Fibroblast of lung (primary cell): ENCODE results near the gene ODAD4. TPM values are rescaled to one million over a fixed set of nuclear protein-coding genes. Genes with fewer than 3 reads are reported as not detected.

Experiments
- DNase-seq, 2 donors: peaks; one replicate each; pipeline versions ENCODE4 v3.0.0 to v3.0.0-alpha.2; 2010; ENCODE audit warnings: low read depth in 2 of 2
- H2AFZ ChIP-seq: 2 replicates; pipeline ENCODE4 v1.5.1; 2012; ENCODE audit warnings: low read length, control low read depth, inconsistent platforms
- H3K27ac ChIP-seq: 2 replicates; pipeline ENCODE4 v1.5.1; 2011; ENCODE audit warnings: low read length, control low read depth; ENCODE audit not compliant: insufficient read depth
- H3K27me3 ChIP-seq: 2 replicates; pipeline ENCODE4 v1.5.1; 2011; ENCODE audit warnings: mild to moderate bottlenecking, low read length; ENCODE audit not compliant: control insufficient read depth, insufficient read depth
- H3K36me3 ChIP-seq: 2 replicates; pipeline ENCODE4 v1.5.1; 2011; ENCODE audit warnings: low read length; ENCODE audit not compliant: control insufficient read depth, insufficient read depth
- H3K4me1 ChIP-seq: 2 replicates; pipeline ENCODE4 v1.5.1; 2011; ENCODE audit warnings: low read length; ENCODE audit not compliant: control insufficient read depth, insufficient read depth; ENCODE audit errors: extremely low read depth
- H3K4me2 ChIP-seq: 2 replicates; pipeline ENCODE4 v1.5.1; 2011; ENCODE audit warnings: low read length, control low read depth; ENCODE audit not compliant: insufficient read depth; ENCODE audit errors: extremely low read depth
- H3K4me3 ChIP-seq, 4 experiments: fragments of 200-600 bp in 1 of 4; sonication (generic) in 1 of 4; replicated peaks in 1 of 4; 2 replicates each; pipeline ENCODE4 v1.5.1; 2011 to 2016; ENCODE audit warnings: low read length in 4 of 4, low read depth in 3 of 4, mild to moderate bottlenecking in 3 of 4, control low read depth in 2 of 4, inconsistent platforms in 1 of 4, mixed read lengths in 1 of 4; ENCODE audit not compliant: insufficient read depth in 1 of 4; ENCODE audit errors: control extremely low read depth in 1 of 4
- H3K79me2 ChIP-seq: 2 replicates; pipeline ENCODE4 v1.5.1; 2012; ENCODE audit warnings: mild to moderate bottlenecking, low read length, inconsistent platforms; ENCODE audit not compliant: control insufficient read depth, insufficient read depth
- H3K9ac ChIP-seq: 2 replicates; pipeline ENCODE4 v1.5.1; 2011; ENCODE audit warnings: mild to moderate bottlenecking, low read length, control low read depth; ENCODE audit not compliant: insufficient read depth
- H3K9me3 ChIP-seq: 2 replicates; pipeline ENCODE4 v1.5.1; 2012; ENCODE audit warnings: low read depth, low read length; ENCODE audit not compliant: control insufficient read depth, insufficient read depth
- H4K20me1 ChIP-seq: 2 replicates; pipeline ENCODE4 v1.5.1; 2011; ENCODE audit warnings: low read length; ENCODE audit not compliant: control insufficient read depth, insufficient read depth; ENCODE audit errors: extremely low read depth
- EZH2 ChIP-seq: IDR thresholded peaks from 2 replicates; pipeline ENCODE4 v1.5.1; 2012; ENCODE audit warnings: low read length, control low read depth, mild to moderate bottlenecking; ENCODE audit errors: missing control alignments
- polyA plus RNA-seq, 2 donors: library from polyadenylated mRNA; depleted of rRNA in 1 of 2; stranded (reverse) in 1 of 2; unstranded in 1 of 2; fragments of >200 nt; gene quantifications; 2 replicates each; pipeline ENCODE4 v1.2.1, GENCODE V29; 2011 to 2012; ENCODE audit warnings: missing spikeins in 1 of 2
- total RNA-seq: library from RNA; depleted of rRNA; stranded (reverse); fragments of >200 nt; gene quantifications from 2 replicates; pipeline ENCODE4 v1.2.1, GENCODE V29; 2014
- TF ChIP-seq, protein P1 (sequence below), 2 donors: IDR thresholded peaks in 1 of 2; conservative IDR thresholded peaks in 1 of 2; 1 replicate in 1 of 2; 2 replicates in 1 of 2; pipeline ENCODE4 v1.5.1; 2011 to 2012; ENCODE audit warnings: low read length in 2 of 2, control low read depth in 1 of 2, inconsistent platforms in 1 of 2, low read depth in 1 of 2, mild to moderate bottlenecking in 1 of 2

The ODAD4 gene
- total and polyA plus RNA-seq, 2 donors (not counting 1 experiment from before 2014, with no cell fraction given), result 0.36 to 0.99 TPM

DNA sequence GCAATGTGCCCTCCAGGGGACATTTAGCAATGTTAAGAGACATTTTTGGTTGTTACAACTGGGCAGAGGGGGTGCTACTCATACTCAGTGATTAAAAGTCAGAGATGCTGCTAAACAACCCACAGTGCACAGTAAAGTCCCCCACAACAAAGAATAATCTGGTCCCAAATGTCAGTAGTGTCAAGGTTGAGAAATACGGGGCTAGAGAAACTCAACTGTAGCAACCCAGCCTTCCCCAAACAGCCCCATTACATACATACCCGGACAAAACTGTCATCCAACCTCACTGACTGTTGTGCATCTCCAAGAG lies 66.4 kb downstream of the ODAD4 start:
- no peak overlapping the region for H3K9ac ChIP-seq
- peaks cover 12% of the 10 kb centered on the region for H3K79me2 ChIP-seq
- H2AFZ ChIP-seq, result no peak overlapping the region
- no peak for TF ChIP-seq EZH2
- TF ChIP-seq, protein P1, sequence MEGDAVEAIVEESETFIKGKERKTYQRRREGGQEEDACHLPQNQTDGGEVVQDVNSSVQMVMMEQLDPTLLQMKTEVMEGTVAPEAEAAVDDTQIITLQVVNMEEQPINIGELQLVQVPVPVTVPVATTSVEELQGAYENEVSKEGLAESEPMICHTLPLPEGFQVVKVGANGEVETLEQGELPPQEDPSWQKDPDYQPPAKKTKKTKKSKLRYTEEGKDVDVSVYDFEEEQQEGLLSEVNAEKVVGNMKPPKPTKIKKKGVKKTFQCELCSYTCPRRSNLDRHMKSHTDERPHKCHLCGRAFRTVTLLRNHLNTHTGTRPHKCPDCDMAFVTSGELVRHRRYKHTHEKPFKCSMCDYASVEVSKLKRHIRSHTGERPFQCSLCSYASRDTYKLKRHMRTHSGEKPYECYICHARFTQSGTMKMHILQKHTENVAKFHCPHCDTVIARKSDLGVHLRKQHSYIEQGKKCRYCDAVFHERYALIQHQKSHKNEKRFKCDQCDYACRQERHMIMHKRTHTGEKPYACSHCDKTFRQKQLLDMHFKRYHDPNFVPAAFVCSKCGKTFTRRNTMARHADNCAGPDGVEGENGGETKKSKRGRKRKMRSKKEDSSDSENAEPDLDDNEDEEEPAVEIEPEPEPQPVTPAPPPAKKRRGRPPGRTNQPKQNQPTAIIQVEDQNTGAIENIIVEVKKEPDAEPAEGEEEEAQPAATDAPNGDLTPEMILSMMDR (conservative IDR thresholded peaks at IDR 0.05 in 1 of 2, IDR thresholded peaks at IDR 0.05 in 1 of 2; ENCODE audit: low read depth in 1 of 2, low read length in 2 of 2), result no peak
- no peak overlapping the region for H3K4me2 ChIP-seq
- no peak overlapping the region for H3K4me3 ChIP-seq
- no peaks in the 10 kb centered on the region for H3K9me3 ChIP-seq
- H3K27me3 ChIP-seq, result no peaks in the 10 kb centered on the region
- no peaks in the 10 kb centered on the region for H4K20me1 ChIP-seq
- peaks cover 13% of the 10 kb centered on the region for H3K36me3 ChIP-seq
- H3K4me1 ChIP-seq, result no peaks in the 10 kb centered on the region
- H3K27ac ChIP-seq, result no peak overlapping the region
- no peak for DNase-seq

DNA sequence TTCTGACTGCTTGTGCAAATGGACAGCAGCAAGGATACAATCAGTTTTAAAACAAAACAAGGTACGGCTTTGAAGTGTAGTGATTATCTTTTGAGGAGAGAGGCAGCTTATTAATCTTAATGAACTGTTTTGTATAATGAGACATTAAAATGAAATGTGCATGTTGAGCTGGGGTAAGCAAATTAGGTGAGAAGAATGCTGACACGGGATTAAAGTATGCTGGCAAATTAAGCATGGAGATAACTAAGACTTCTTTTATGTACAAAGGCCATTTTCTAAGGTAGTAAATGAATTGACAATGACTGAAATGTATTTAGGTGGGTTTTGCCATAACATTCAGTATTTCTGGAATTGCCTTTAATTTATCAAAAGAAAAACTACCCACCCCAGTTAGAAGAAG lies 68.1 kb downstream of the ODAD4 start:
- H3K9ac ChIP-seq, result no peak overlapping the region
- peaks cover 28% of the 10 kb centered on the region for H3K79me2 ChIP-seq
- peaks cover 16% of the 10 kb centered on the region for H3K36me3 ChIP-seq
- no peaks in the 10 kb centered on the region for H3K9me3 ChIP-seq
- no peak overlapping the region for H3K27ac ChIP-seq
- no peak overlapping the region for H3K4me2 ChIP-seq
- peaks cover 8% of the 10 kb centered on the region for H3K4me1 ChIP-seq
- H3K4me3 ChIP-seq, result no peak overlapping the region
- no peaks in the 10 kb centered on the region for H4K20me1 ChIP-seq
- no peak overlapping the region for H2AFZ ChIP-seq
- no peak for DNase-seq
- H3K27me3 ChIP-seq, result no peaks in the 10 kb centered on the region
- TF ChIP-seq, protein P1 (conservative IDR thresholded peaks at IDR 0.05 in 1 of 2, IDR thresholded peaks at IDR 0.05 in 1 of 2; ENCODE audit: low read depth in 1 of 2, low read length in 2 of 2), result no peak
- TF ChIP-seq EZH2, result no peak

DNA sequence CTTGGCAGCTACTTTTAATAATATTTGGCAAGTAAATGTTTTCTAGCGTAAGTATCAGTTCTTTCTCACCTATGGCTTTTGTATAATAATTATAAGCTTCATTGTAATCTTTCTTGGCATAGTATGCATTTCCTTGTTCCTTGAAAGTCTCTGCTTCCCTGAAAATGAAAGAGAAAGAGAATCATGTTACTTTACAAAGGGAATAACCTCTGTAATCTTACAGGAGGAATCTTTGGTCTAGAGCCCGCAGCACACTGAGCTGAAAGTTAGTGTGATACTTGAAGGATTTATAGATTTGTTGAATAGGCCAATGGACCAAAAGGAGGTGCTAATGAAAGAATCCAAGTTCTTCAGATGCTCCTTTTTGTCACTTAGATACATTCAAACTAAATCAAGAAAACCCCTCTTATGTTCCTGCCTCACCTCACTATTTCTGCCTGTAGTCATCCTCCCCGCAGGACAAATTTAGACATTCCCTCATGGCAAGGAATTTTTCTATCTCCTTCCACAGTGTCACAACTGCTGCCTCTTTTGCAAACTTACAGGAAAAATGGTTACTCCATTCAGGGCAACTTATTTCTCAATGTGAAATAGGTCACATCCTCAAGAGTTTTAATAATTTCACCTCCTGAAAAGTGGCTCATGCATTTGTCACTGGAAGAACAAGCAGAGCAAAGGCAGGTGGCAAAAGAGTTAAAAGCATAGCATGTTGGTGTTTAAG lies 70.2 kb downstream of the ODAD4 start:
- H3K27me3 ChIP-seq, result no peaks in the 10 kb centered on the region
- H3K27ac ChIP-seq, result no peak overlapping the region
- H4K20me1 ChIP-seq, result no peaks in the 10 kb centered on the region
- H3K4me2 ChIP-seq, result no peak overlapping the region
- TF ChIP-seq EZH2, result no peak
- TF ChIP-seq, protein P1 (conservative IDR thresholded peaks at IDR 0.05 in 1 of 2, IDR thresholded peaks at IDR 0.05 in 1 of 2; ENCODE audit: low read depth in 1 of 2, low read length in 2 of 2), result no peak
- H2AFZ ChIP-seq, result no peak overlapping the region
- no peak overlapping the region for H3K9ac ChIP-seq
- peaks cover 12% of the 10 kb centered on the region for H3K4me1 ChIP-seq
- H3K9me3 ChIP-seq, result no peaks in the 10 kb centered on the region
- peaks cover 14% of the 10 kb centered on the region for H3K36me3 ChIP-seq
- no peak overlapping the region for H3K4me3 ChIP-seq
- DNase-seq, result no peak
- peaks cover 47% of the 10 kb centered on the region for H3K79me2 ChIP-seq
